Measurements from ENCODE around the gene TMEM44. TPM values are rescaled to one million over a fixed set of nuclear protein-coding genes. Genes with fewer than 3 reads are reported as not detected.

TMEM44 gene
- polyA plus RNA-seq, 1 donor (not counting 4 experiments of a cell fraction or from before 2014, with no cell fraction given) = 13.3 TPM

DNA sequence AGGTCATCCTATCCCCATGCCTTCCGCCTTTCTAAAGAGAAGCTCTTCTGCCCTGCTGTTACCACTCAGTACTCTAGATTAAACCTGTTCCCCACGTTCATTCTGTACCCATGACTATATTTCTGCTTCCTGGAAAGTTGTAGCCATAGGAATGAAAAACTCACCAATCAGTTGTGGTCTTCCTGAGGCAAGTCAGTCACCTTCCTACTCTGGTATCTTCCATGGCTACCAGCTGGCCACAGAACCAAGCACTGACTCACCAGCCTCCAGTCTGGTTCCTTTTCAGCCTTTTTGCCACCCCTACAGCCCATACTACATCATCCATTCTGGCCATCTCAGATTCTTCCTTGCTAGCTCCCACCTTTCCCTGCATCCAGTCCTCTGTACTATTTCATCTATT lies 46.4 kb downstream of the TMEM44 start:
- H3K27me3 ChIP-seq (ENCODE audit: control insufficient read depth, extremely low read depth, insufficient read depth, low read length) = no peaks in the 10 kb centered on the region
- DNase-seq (ENCODE audit: low read depth, low spot score) (peak; percentile 71), FAIRE-seq (peak; percentile 49)
- H3K4me1 ChIP-seq (ENCODE audit: control insufficient read depth, extremely low read depth, insufficient read depth, low read length) = peaks cover 30% of the 10 kb centered on the region
- dilution Hi-C loops (cut with MboI; ENCODE audit: extremely low pct_ligation_motif_present, low sequenced_read_pairs) = no loop called here
- TF ChIP-seq EZH2 (IDR thresholded peaks at IDR 0.05; ENCODE audit: low read length) = no peak
- TF ChIP-seq, protein P1, sequence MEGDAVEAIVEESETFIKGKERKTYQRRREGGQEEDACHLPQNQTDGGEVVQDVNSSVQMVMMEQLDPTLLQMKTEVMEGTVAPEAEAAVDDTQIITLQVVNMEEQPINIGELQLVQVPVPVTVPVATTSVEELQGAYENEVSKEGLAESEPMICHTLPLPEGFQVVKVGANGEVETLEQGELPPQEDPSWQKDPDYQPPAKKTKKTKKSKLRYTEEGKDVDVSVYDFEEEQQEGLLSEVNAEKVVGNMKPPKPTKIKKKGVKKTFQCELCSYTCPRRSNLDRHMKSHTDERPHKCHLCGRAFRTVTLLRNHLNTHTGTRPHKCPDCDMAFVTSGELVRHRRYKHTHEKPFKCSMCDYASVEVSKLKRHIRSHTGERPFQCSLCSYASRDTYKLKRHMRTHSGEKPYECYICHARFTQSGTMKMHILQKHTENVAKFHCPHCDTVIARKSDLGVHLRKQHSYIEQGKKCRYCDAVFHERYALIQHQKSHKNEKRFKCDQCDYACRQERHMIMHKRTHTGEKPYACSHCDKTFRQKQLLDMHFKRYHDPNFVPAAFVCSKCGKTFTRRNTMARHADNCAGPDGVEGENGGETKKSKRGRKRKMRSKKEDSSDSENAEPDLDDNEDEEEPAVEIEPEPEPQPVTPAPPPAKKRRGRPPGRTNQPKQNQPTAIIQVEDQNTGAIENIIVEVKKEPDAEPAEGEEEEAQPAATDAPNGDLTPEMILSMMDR (optimal IDR thresholded peaks at IDR 0.05 in 1 of 3, IDR thresholded peaks at IDR 0.05 in 1 of 3, conservative IDR thresholded peaks at IDR 0.05 in 1 of 3; ENCODE audit: extremely low read depth in 1 of 3, insufficient read depth in 2 of 3, low read length in 3 of 3) = no peak
- peak overlapping the region; percentile 33 for H3K4me2 ChIP-seq (ENCODE audit: control insufficient read depth, extremely low read depth, insufficient read depth, low read depth, low read length)
- no peaks in the 10 kb centered on the region for H3K9me3 ChIP-seq (ENCODE audit: control insufficient read depth, low read depth, low read length)
- peak overlapping the region; percentile 34 for H3K9ac ChIP-seq (ENCODE audit: control insufficient read depth, extremely low read depth, insufficient read depth, low read length)
- peaks cover 2% of the 10 kb centered on the region for H3K9me1 ChIP-seq (ENCODE audit: control insufficient read depth, extremely low read depth, insufficient read depth, low read length)
- H3K4me3 ChIP-seq (ENCODE audit: control insufficient read depth in 2 of 3, extremely low read depth in 1 of 3, insufficient read depth in 2 of 3, low read depth in 1 of 3, low read length in 3 of 3) = no peak overlapping the region
- H3K27ac ChIP-seq (ENCODE audit: control insufficient read depth, insufficient read depth, low read length) = peak overlapping the region; percentile 63
- no peak overlapping the region for H2AFZ ChIP-seq (ENCODE audit: control insufficient read depth, low read length)
- H4K20me1 ChIP-seq (ENCODE audit: control insufficient read depth, extremely low read depth, insufficient read depth, low read length) = no peaks in the 10 kb centered on the region
- H3K36me3 ChIP-seq (ENCODE audit: control insufficient read depth in 2 of 2, extremely low read depth in 1 of 2, insufficient read depth in 2 of 2, low read length in 2 of 2) = peaks cover 5 to 13% of the 10 kb centered on the region in 2 experiments
- peaks cover 6% of the 10 kb centered on the region for H3K79me2 ChIP-seq (ENCODE audit: control insufficient read depth, insufficient read depth, low read length)

GRCh38 chr3:194585880-194586281 lies 47.3 kb downstream of the TMEM44 start:
- no peak overlapping the region for H3K27ac ChIP-seq (ENCODE audit: control insufficient read depth, insufficient read depth, low read length)
- no peak overlapping the region for H2AFZ ChIP-seq (ENCODE audit: control insufficient read depth, low read length)

More at GRCh38 chr3:194585880-194586281, 47.3 kb downstream of the TMEM44 start:
- Histone ChIP-seq H3K79me2 (ENCODE audit: control insufficient read depth, insufficient read depth, low read length) (peaks cover 6% of the 10 kb centered on the region), H3K27me3 (ENCODE audit: control insufficient read depth, extremely low read depth, insufficient read depth, low read length) (no peaks in the 10 kb centered on the region), H3K4me3 (ENCODE audit: control insufficient read depth in 2 of 3, extremely low read depth in 1 of 3, insufficient read depth in 2 of 3, low read depth in 1 of 3, low read length in 3 of 3) (no peak overlapping the region), H3K9me3 (ENCODE audit: control insufficient read depth, low read depth, low read length) (no peaks in the 10 kb centered on the region), H3K9me1 (ENCODE audit: control insufficient read depth, extremely low read depth, insufficient read depth, low read length) (peaks cover 2% of the 10 kb centered on the region), H4K20me1 (ENCODE audit: control insufficient read depth, extremely low read depth, insufficient read depth, low read length) (no peaks in the 10 kb centered on the region), H3K4me1 (ENCODE audit: control insufficient read depth, extremely low read depth, insufficient read depth, low read length) (peaks cover 30% of the 10 kb centered on the region), H3K36me3 (ENCODE audit: control insufficient read depth in 2 of 2, extremely low read depth in 1 of 2, insufficient read depth in 2 of 2, low read length in 2 of 2) (peaks cover 5 to 13% of the 10 kb centered on the region in 2 experiments), H3K4me2 (ENCODE audit: control insufficient read depth, extremely low read depth, insufficient read depth, low read depth, low read length) (no peak overlapping the region), H3K9ac (ENCODE audit: control insufficient read depth, extremely low read depth, insufficient read depth, low read length) (no peak overlapping the region)
- no peak for FAIRE-seq
- no peak for DNase-seq (ENCODE audit: low read depth, low spot score)
- no peak for TF ChIP-seq EZH2 (IDR thresholded peaks at IDR 0.05; ENCODE audit: low read length)
- TF ChIP-seq, protein P1 (optimal IDR thresholded peaks at IDR 0.05 in 1 of 3, IDR thresholded peaks at IDR 0.05 in 1 of 3, conservative IDR thresholded peaks at IDR 0.05 in 1 of 3; ENCODE audit: extremely low read depth in 1 of 3, insufficient read depth in 2 of 3, low read length in 3 of 3) = no peak
- dilution Hi-C loops (cut with MboI; ENCODE audit: extremely low pct_ligation_motif_present, low sequenced_read_pairs) = no loop called here
